Activated CD4-positive, alpha-beta T cell treated with anti-CD3 and anti-CD28 coated beads, Interleukin-2, Interleukin-6, amounts not matched to agents 100 ng/mL and 50 ng/mL, durations not matched to agents 16 hours and 8 hours (primary cell): ENCODE results near the gene PCSK7.

Experiments used
- DNase-seq: peaks from one replicate; pipeline ENCODE4 v3.0.0-alpha.2; 2020

The PCSK7 gene

GRCh38 chr11:117181586-117182550 is 50.0 kb downstream of the PCSK7 start:
- DNase-seq, result no peak

GRCh38 chr11:117180661-117181585 is 51.0 kb downstream of the PCSK7 start:
- peak; percentile 77 for DNase-seq

- no peak for DNase-seq
Measured at GRCh38 chr11:117180020-117180419, 51.9 kb downstream of the PCSK7 start.

DNA sequence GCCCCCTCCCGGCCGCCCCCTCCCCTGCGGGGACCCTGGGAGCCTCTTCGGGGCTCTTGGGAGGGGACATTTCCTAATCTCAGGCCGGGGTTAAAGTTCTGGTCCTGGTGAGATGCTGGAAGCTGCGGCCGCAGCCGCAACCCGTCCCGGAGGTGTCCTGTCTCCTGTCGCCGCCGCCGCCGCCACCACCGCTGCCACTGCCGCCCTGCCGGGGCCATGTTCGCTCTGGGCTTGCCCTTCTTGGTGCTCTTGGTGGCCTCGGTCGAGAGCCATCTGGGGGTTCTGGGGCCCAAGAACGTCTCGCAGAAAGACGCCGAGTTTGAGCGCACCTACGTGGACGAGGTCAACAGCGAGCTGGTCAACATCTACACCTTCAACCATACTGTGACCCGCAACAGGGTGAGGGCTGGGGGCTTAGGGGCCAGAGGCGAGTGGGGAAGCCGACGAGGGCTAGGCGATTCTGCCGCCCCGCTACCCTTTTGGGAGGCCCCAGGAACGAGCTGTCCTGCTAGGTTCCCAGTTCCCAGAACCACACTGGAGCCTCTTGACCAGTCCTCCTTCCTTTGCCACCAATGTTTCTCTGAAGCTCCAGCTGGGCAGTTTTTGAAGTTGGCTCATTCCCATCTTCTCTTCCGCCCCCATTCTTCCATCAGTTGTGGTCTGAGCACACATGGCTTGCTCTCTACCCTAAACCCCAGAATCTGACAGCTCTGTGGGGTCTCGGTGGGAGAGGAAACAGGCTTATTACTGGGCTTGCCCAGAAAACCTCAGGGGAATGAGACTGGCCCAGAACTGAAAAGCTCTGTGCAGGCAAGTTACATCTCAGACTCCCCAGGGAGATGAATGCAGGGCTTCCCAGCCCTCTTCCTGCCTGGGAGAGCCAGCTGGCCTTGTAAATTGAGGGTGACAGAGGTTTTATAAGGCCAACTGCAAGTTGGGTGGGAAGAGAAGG is 52.5 kb downstream of the PCSK7 start:
- DNase-seq, result peak; percentile 50

DNA sequence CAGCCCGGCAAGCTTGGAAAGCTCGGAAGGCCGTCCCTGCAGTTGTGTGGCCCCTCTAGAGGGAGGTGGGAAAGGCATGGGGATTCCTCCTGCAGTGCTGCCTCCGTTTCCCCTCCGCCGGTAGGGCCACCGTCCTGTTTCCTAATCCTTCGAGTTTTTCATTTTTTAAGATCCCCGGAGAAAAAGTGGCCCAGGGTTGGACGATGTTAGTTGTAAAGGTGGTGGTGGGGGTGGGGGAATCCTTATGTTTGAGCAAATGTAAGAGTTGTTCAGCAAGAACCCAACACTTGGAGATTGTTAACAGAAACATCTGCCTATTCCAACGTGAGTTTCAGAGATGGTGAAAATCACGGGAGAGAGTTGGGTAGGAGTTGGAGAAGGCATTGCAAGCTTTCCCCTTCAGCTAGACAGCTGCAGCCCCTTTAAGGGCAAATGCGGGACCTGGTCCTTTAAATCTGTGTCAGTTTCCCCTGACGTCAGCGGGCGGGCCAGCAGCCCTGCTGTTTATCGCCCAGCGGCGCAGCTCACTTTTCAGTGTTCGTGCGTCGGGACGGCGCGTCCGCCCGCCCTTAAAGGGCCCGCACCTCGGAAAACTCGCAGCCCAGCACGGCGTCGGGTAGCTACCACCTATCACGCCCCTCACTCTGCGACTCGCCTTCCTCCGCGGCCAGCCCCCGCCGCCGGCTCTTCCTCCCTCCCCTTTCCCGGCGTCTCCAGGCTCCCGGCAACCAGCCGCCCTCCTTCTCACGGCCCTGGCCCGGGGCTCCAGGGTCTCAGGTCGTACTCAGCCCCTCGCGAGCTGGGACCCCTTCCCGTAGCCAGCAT is 53.5 kb downstream of the PCSK7 start, which contains the start of gene SIDT2:
SIDT2 (plus strand) TSS at position 534 of the 825 bp plus-strand sequence. CDS start 521 bp downstream, outside the sequence.
- DNase-seq, result peak; percentile 94

- no peak for DNase-seq
Measured at GRCh38 chr11:117177534-117178209, 54.2 kb downstream of the PCSK7 start.

DNA sequence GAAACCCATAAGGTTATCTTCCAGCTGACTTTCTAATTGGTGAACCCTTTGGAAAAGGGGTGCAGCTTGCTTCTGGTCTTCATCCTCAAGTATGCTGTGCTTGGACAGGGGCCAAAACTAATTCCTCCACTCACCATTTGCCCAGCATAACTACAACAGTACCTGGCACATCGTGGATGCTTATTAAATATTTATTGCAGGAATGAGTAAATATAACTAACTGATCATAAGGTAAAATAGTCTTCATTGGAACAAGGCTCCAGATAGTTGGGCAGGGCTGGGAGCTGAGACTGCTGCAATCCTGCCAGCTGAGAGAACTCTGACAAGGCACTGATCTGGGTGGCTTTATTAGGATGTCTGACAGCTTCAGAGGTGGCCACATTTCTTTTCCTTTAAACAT is 55.7 kb downstream of the PCSK7 start:
- no peak for DNase-seq

DNA sequence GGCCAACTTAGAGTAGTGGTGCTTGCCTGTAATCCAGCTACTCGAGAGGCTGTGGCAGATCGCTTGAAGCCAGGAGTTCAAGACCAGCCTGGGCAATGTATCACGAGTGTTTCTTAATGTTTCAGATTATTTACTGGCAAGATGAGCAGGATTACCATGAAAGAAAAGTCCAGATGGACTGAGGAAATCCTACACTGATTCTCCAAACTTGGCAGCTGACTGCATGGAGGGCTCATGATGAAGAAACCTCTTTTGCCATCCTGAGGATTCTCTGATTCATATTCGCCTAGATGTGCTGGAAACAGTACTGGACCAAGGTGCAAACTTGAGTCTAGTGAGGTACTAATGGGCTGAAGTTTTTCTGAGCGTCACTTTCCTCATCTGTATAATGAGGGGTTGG is 56.1 kb downstream of the PCSK7 start:
- no peak for DNase-seq

DNA sequence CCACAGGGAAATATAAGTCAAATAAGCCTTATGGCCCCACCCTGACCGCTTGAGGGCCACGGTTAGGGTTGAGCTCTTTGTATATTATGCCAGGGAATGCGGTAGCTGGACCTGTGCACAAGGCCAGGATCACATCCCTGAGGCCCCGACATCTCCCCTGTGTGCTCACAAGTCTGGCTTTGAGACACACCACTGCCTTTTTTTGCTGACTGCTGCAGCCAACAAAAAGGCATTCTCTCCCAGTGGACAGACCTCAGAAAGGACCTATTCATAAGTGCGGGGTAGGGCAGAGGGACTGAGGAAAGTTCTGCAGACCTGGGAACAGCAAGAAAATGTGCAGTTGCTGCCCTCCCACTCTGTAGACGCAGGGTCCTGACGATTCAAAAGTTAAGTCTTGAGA is 56.8 kb downstream of the PCSK7 start:
- DNase-seq, result no peak

GRCh38 chr11:117172724-117173421 is 59.0 kb downstream of the PCSK7 start:
- DNase-seq, result no peak

DNA sequence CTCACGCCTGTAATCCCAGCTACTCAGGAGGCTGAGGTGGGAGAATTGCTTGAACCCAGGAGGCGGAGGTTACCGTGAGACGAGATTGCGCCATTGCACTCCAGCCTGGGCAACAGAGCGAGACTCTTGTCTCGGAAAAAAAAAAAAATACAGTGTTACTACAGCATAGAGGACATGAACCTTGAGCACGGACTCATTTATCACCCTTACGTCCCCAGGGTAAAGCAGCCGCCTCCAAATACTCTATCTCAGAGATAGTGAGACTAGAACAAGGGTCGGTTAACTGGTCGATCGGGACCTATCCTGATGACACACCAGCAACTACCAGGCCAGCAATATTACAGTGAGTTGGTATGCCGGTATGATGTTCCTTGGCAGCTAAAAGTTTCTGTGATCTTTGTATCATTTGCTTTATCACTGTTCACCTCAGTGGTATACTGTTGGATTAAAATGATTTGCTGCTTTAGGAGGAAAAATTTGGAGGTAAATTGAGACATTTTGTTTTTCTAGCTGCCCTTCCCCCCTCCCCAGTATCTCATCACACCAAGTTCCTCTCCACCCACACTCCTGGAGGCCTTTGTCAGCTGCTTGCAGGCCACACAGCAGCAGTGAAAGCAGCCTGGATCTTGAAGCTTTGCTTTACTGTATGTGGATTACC is 60.3 kb downstream of the PCSK7 start:
- DNase-seq, result no peak

- no peak for DNase-seq
Measured at GRCh38 chr11:117171007-117171403, 60.9 kb downstream of the PCSK7 start.

DNA sequence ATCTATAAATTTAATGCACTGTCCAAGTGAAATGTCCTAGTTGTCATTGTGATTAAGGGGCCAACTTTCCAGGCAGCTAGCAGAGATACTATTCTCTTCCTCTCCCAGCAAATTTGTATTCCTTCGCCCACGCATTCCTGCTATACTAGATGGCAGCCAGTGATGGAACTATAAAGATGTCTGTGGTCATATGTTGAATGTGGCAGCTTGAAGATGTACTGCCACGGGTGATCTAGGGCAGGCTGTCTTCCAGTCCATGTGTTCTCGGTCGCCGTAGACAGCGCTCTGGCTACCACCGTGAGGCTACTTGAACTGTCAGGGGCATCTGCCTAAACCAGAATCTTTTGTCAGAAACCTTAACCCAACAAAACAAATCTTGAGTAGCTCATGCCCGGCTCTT is 61.7 kb downstream of the PCSK7 start:
- no peak for DNase-seq

DNA sequence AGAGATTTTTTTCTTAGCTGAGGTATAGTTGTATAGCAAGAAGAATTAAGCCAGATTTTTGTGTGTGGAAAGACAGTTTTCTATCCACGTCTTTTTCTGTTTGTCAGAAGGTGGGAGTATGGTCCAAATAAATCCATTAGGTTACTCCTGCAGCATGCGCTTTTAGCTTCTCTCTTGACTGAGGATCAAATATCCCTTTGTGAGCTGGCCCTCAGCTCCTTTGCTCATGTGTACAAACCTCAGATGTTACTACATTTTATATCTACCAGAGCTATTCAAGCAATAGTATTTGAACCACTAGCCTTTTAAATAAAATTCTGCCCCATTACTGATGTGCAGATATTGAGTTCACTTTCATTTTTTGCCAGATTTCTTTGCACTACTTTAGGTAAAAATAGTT is 62.1 kb downstream of the PCSK7 start:
- no peak for DNase-seq

GRCh38 chr11:117166491-117166890 is 65.4 kb downstream of the PCSK7 start:
- no peak for DNase-seq

DNA sequence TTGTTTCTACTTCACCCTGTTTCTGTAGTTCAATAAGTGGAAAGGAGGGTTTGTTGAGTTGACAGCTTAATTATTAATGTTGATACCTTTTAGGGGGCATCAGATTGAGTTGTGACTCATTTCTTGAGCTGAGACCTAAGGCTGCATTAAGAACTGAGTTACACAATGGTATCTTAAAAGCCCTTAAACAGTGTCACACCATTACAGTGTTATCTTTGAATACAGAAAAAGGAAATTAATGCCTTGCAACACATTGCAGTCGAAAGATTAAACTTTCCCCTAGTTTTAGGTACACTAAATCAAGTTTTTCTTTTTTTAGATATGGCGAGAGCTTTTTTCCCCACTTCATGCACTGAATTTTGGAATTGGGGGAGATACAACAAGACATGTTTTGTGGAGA is 71.0 kb downstream of the PCSK7 start:
- DNase-seq, result no peak

DNA sequence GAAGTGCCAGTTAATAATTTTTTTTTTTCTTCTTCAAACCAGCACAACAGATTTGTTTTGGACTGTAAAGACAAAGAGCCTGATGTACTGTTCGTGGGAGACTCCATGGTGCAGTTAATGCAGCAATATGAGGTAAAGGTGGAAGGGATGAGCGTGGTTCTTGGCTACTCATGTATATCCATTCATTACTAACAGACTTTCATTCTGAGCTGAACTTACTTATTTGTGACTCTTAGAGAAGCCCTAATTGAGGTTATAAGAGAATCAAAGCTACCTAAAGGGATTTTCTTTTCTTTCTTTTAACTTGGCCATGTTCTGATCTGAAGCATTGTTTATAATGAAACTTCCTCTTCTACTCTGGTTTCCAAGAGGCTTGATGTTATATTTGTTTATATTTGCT is 72.0 kb downstream of the PCSK7 start:
- no peak for DNase-seq

DNA sequence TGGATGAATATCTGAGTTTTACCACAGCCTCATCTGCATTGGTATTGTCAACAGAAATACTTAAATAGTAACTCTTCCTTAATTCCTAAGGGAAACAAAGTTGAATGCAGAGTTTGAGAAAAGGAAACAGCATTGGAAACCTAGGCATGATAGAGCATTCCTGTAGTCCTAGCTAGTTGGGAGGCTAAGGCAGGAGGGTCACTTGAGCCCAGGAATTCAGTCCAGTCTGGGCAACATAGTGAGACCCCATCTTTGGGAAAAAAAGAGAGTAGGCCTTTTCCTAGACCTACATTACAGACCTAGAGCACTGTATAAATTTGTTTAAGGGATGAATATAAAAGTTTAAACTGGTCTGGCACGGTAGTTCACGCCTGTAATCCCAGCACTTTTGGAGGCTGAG is 74.4 kb downstream of the PCSK7 start:
- no peak for DNase-seq

GRCh38 chr11:117154468-117154867 is 77.4 kb downstream of the PCSK7 start:
- no peak for DNase-seq
